Stimulated activated CD8-positive, alpha-beta memory T cell treated with anti-CD3 and anti-CD28 coated beads, Interleukin-15, amount 100 ng/mL, for 4 hours (primary cell): ENCODE data around the gene CX3CR1.

Experiments used
- DNase-seq, 2 donors: peaks; one replicate each; pipeline ENCODE4 v3.0.0-alpha.2; 2020; ENCODE audit warnings: low read depth in 2 of 2

CX3CR1 gene

GRCh38 chr3:39292961-39293360, 13.1 kb upstream of the CX3CR1 start:
- DNase-seq, result no peak

GRCh38 chr3:39291903-39292329, 12.1 kb upstream of the CX3CR1 start:
- peak; percentile 41 to 50 for DNase-seq

- no peak for DNase-seq
These were observed 10.4 kb upstream of the CX3CR1 start for GRCh38 chr3:39290255-39290654.

- no peak for DNase-seq
These were observed 9.3 kb upstream of the CX3CR1 start for GRCh38 chr3:39289107-39289506.

- DNase-seq, result peak; percentile 53 to 72
These were observed 8.5 kb upstream of the CX3CR1 start for GRCh38 chr3:39288300-39288808.

- no peak for DNase-seq
These were observed 7.7 kb upstream of the CX3CR1 start for GRCh38 chr3:39287216-39288164.

- no peak for DNase-seq
These were observed 6.9 kb upstream of the CX3CR1 start for GRCh38 chr3:39286771-39287170.

- DNase-seq, result no peak
These were observed 5.5 kb upstream of the CX3CR1 start for GRCh38 chr3:39285332-39285731.

- no peak for DNase-seq
These were observed 4.6 kb upstream of the CX3CR1 start for GRCh38 chr3:39284457-39284881.

GRCh38 chr3:39282057-39282456, 2.2 kb upstream of the CX3CR1 start:
- no peak for DNase-seq

- DNase-seq, result no peak
These were observed 1.7 kb upstream of the CX3CR1 start for GRCh38 chr3:39281533-39281932.

- no peak for DNase-seq
These were observed 735 bp upstream of the CX3CR1 start for GRCh38 chr3:39280571-39280970.

- no peak for DNase-seq
These were observed 1.3 kb downstream of the CX3CR1 start for GRCh38 chr3:39278616-39278935.

- no peak for DNase-seq
These were observed 1.8 kb downstream of the CX3CR1 start for GRCh38 chr3:39277893-39278615.

- DNase-seq, result no peak
These were observed 3.1 kb downstream of the CX3CR1 start for GRCh38 chr3:39276746-39277145.

- no peak for DNase-seq
These were observed 3.8 kb downstream of the CX3CR1 start for GRCh38 chr3:39275963-39276593.

GRCh38 chr3:39275052-39275451, 4.8 kb downstream of the CX3CR1 start:
- DNase-seq, result no peak

- no peak for DNase-seq
These were observed 6.7 kb downstream of the CX3CR1 start for GRCh38 chr3:39273119-39273518.

GRCh38 chr3:39272191-39272590, 7.6 kb downstream of the CX3CR1 start:
- no peak for DNase-seq

- DNase-seq, result no peak
These were observed 8.4 kb downstream of the CX3CR1 start for GRCh38 chr3:39271363-39271914.

GRCh38 chr3:39269528-39269927, 10.3 kb downstream of the CX3CR1 start:
- DNase-seq, result no peak

GRCh38 chr3:39268549-39268900, 11.3 kb downstream of the CX3CR1 start:
- no peak for DNase-seq
